ENCODE results near the gene ATM. TPM values are rescaled to one million over a fixed set of nuclear protein-coding genes. Genes with fewer than 3 reads are reported as not detected.
"Not testable (repeated sequence)": the region's sequence is repeated elsewhere in the genome, so short reads cannot be mapped to it uniquely, and the experiment has no call there.

ATM gene
- total RNA-seq, 1 donor from 2014 or later = 64.0 TPM

- DNase-seq (ENCODE audit: extremely low read depth, low read depth, low spot score) = no peak
Observed at GRCh38 chr11:108278954-108279353, 56.1 kb downstream of the ATM start.

- DNase-seq (ENCODE audit: extremely low read depth, low read depth, low spot score) = no peak
Observed at GRCh38 chr11:108286370-108286769, 63.5 kb downstream of the ATM start.

DNA sequence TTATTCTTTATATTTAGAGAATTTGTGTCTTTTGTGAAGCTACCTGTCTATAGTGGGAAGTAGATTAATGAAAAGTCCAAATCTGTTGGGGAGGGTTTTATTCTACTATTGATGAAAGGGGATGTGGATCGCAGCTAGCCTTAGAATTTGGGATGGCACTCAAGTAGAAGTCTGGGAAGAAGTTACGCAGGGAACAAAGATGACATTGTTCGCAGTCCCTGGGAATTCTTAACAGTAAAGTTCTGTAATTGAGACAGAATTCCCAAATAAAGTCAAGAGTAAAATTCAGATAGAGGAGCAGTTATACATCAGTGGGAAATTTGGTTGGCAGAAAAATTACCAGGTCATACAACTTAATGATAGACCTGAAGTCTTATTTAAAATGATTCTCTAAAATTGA is 64.1 kb downstream of the ATM start:
- DNase-seq (ENCODE audit: extremely low read depth, low read depth, low spot score) = no peak

GRCh38 chr11:108289066-108289465 is 66.2 kb downstream of the ATM start:
- DNase-seq (ENCODE audit: extremely low read depth, low read depth, low spot score) = not testable (repeated sequence)

- no peak for DNase-seq (ENCODE audit: extremely low read depth, low read depth, low spot score)
Observed at GRCh38 chr11:108289699-108290098, 66.8 kb downstream of the ATM start.

DNA sequence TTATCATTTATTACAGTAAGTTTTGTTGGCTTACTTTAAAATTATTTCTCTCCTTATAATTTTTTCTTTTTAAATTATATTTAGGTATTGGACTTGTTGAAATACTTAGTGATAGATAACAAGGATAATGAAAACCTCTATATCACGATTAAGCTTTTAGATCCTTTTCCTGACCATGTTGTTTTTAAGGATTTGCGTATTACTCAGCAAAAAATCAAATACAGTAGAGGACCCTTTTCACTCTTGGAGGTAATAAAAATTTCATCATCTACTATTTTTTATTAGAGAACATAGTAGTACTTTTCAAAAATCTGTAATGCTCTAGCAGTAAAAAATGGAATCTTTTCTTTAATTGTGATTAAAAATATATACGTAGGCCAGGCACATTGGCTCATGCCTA is 70.4 kb downstream of the ATM start:
- DNase-seq (ENCODE audit: extremely low read depth, low read depth, low spot score) = no peak

DNA sequence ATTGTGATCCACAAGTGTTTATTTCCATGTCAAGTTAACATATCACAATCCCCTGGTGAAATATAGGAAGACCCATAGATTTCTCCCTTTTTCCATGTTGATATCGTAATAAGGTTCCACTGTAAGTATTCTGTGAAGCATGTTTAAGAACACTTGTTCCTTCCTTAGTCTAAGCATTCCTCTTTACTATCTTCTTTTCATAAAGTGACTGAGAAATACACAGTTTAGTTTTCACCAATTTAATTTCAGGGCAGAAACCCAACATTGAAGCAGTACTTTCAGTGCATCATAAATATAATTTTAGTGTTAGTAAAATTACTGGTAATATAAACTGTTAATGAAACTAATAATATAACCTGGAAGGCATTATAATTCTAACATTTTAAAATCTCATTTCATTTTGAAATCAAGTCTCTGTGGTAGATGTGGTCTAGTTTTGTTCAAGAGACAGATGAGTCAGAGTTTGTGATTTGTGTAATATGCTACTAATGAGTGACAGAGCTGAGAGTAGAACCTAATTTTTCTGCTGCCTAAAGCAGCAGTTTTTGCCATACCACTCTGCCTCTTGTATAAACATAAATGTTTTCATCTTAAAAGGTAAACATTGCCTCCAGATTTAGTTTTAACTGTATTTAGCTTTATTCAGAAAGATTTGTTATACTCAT is 79.4 kb downstream of the ATM start:
- no peak for DNase-seq (ENCODE audit: extremely low read depth, low read depth, low spot score)

DNA sequence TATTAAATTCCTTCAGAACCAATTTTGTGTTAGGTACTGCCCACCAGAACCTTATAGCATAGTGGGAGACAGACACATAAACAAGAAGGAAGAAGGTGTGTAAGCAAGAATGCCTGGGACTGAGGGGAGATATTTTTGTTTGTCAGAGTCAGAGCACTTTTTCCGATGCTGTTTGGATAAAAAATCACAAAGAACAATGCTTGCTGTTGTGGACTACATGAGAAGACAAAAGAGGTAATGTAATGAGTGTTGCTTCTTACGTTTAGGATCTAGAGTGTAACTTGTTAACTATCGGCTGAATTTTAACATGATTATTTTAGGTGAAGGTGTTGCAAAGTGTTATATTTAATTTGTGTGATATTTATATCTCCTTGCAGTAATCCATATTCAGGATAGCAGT is 84.9 kb downstream of the ATM start:
- no peak for DNase-seq (ENCODE audit: extremely low read depth, low read depth, low spot score)

DNA sequence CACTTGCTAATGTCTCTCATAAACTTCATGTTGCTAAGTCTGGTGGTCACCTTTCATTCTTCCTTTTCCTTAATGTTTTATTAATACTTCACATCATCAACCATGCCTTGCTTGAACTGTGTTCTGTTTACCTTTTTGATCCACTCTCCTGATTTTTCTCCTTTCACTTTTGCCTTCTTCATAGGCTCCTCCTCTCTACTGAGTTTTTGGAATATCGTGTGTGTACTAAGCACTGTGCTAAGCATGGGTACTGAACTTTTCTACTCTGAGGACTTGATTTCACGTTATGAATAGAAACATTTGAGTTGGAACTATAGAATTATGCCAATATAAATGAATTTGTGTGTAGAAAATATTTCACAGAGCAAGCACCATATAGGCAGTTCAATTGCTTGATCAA is 90.6 kb downstream of the ATM start:
- no peak for DNase-seq (ENCODE audit: extremely low read depth, low read depth, low spot score)

GRCh38 chr11:108316061-108316460 is 93.2 kb downstream of the ATM start:
- no peak for DNase-seq (ENCODE audit: extremely low read depth, low read depth, low spot score)

DNA sequence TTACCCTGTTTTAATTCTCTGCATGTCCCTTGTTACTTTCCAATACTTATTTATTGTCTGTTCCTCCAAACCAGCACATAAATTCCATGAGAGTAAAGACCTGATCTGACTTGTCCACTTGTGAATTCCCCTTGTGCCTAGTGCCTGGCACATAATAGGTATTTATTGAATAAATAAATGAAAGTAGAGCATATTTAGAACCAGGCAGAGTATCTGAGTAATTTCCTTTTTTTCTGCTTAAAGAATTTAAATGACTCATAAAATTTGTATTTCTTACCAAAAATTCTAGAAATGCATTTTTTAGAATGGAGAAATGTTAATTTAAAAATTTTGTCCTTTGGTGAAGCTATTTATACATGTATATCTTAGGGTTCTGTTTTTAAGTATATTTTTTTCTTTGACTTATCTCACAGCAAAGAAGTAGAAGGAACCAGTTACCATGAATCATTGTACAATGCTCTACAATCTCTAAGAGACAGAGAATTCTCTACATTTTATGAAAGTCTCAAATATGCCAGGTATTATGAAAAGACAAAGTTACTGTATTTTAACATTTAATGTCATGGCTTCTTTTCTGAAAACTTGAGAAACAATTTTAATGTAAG is 96.8 kb downstream of the ATM start:
- DNase-seq (ENCODE audit: extremely low read depth, low read depth, low spot score) = no peak

GRCh38 chr11:108322666-108323065 is 99.8 kb downstream of the ATM start:
- no peak for DNase-seq (ENCODE audit: extremely low read depth, low read depth, low spot score)

DNA sequence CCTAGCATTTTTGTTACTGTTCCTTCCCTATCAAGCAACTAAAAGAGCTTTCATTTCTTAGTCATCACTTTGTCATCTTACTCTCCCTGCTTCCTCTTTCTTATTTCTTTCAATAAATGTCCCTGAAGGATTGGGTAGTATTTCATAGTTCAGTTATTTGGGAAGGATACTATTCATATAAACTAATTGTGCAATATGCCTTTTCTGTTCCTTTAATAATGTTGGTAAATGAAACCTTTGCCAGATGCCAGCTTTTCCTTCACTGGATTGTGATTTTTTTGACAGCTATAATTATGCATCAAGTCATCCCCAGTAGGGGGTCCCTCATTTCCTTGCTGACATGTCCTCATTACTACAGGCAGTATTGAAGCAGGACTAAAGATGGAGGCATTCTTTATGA is 101.7 kb downstream of the ATM start:
- DNase-seq (ENCODE audit: extremely low read depth, low read depth, low spot score) = no peak

DNA sequence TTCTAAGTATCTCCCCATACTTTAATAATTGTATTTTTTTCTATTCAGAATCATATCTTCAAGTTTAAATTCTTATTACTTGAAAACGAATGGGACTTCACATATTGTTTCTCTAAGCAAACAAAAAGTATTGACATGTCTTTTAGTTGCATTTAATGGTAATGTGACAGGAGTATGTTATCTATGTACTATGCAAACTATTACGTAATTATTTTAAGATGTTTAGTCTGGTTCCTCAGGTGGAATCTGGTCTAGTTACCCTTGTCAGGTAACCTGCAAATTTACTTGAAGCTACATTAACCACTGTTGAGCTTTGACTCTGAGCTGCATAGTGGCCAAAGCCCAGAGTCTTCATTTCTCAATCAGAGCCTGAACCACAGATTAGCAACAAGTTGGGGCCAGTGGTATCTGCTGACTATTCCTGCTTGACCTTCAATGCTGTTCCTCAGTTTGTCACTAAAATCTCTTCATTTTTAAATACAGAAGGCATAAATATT is 110.6 kb downstream of the ATM start:
- no peak for DNase-seq (ENCODE audit: extremely low read depth, low read depth, low spot score)

- no peak for DNase-seq (ENCODE audit: extremely low read depth, low read depth, low spot score)
Observed at GRCh38 chr11:108338750-108339149, 115.9 kb downstream of the ATM start.

- DNase-seq (ENCODE audit: extremely low read depth, low read depth, low spot score) = no peak
Observed at GRCh38 chr11:108340973-108341372, 118.1 kb downstream of the ATM start.

- DNase-seq (ENCODE audit: extremely low read depth, low read depth, low spot score) = no peak
Observed at GRCh38 chr11:108341654-108342053, 118.8 kb downstream of the ATM start.

- no peak for DNase-seq (ENCODE audit: extremely low read depth, low read depth, low spot score)
Observed at GRCh38 chr11:108343714-108344113, 120.8 kb downstream of the ATM start.

DNA sequence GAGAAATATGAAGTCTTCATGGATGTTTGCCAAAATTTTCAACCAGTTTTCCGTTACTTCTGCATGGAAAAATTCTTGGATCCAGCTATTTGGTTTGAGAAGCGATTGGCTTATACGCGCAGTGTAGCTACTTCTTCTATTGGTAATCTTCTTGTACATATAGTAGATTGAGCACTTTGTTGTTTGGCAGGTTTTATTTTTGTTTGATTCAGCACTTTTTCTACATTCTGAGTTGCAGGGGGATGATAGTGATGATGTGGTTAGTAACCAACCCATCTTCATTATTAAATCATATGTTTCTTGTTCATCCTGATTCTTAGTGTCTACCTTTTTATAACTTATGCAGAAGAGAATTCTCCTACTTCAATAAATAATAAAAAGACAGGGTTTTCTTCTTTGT is 122.9 kb downstream of the ATM start:
- DNase-seq (ENCODE audit: extremely low read depth, low read depth, low spot score) = no peak

- DNase-seq (ENCODE audit: extremely low read depth, low read depth, low spot score) = no peak
Observed at GRCh38 chr11:108346451-108346850, 123.6 kb downstream of the ATM start.

DNA sequence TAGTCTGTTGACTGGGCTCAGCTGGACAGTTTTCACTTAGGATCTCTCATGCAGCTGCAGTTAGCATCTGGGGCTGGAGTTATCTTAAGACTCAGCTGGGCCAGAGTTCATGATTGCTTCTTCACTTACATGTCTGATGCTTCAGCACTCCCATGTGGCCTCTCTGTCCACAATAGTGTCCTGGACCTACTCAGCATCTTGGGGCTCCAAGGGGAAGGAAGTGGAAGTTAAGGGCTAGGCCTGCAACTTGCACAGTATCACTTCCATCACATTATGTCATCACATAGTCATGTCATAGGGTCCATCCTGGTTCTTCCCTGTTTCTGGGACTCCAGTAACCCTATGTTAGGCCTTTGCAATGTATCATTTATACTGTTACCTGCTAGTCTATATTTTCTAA is 128.6 kb downstream of the ATM start:
- no peak for DNase-seq (ENCODE audit: extremely low read depth, low read depth, low spot score)

GRCh38 chr11:108364159-108364558 is 141.3 kb downstream of the ATM start:
- DNase-seq (ENCODE audit: extremely low read depth, low read depth, low spot score) = no peak

- no peak for DNase-seq (ENCODE audit: extremely low read depth, low read depth, low spot score)
Observed at GRCh38 chr11:108368134-108368533, 145.3 kb downstream of the ATM start.

Measured in glomerular endothelial cell (primary cell).